MCF 10A (cell line): ENCODE data around the gene ALG5. TPM values are rescaled to one million over a fixed set of nuclear protein-coding genes. Genes with fewer than 3 reads are reported as not detected.

Experiments
- BruUV-seq: library from RNA; stranded (reverse); fragments of 400-500 nt; replicated peaks from 2 replicates; lab custom pipeline; 2021; lab: Mats Ljungman, UMichigan
- CTCF ChIA-PET: fragments of 300-600 bp; sonication (Branson Sonifier 250); formaldehyde crosslinking; extraction: SDS; loops from one replicate; lab custom pipeline; 2021; ENCODE audit warnings: antibody characterized with exemption, inconsistent platforms; lab: Yijun Ruan, JAX
- POLR2A ChIA-PET: fragments of 300-600, 350-650 bp; sonication (Branson Sonifier 250); formaldehyde crosslinking; extraction: SDS; loops from one replicate; lab custom pipeline; 2020; ENCODE audit warnings: antibody characterized with exemption, inconsistent platforms; lab: Yijun Ruan, JAX
- DNase-seq: peaks from one replicate; pipeline ENCODE4 v3.0.0-alpha.2; 2018; ENCODE audit not compliant: unreplicated experiment
- H3K27ac Mint-ChIP-seq: one replicate; pipeline ENCODE4 v1.8.0; 2022; ENCODE audit warnings: mild to moderate bottlenecking, low read depth, mixed read lengths; ENCODE audit not compliant: unreplicated experiment
- H3K27me3 Mint-ChIP-seq: one replicate; pipeline ENCODE4 v1.8.0; 2022; ENCODE audit warnings: mixed read lengths; ENCODE audit not compliant: insufficient read depth, unreplicated experiment
- H3K36me3 Mint-ChIP-seq: one replicate; pipeline ENCODE4 v1.8.0; 2022; ENCODE audit warnings: mild to moderate bottlenecking, moderate library complexity, mixed read lengths; ENCODE audit not compliant: insufficient read depth, unreplicated experiment
- H3K4me1 Mint-ChIP-seq: one replicate; pipeline ENCODE4 v1.8.0; 2022; ENCODE audit warnings: mixed read lengths; ENCODE audit not compliant: insufficient read depth, unreplicated experiment
- H3K4me3 Mint-ChIP-seq: one replicate; pipeline ENCODE4 v1.8.0; 2022; ENCODE audit warnings: mild to moderate bottlenecking, moderate library complexity, mixed read lengths; ENCODE audit not compliant: unreplicated experiment
- H3K9me3 Mint-ChIP-seq: one replicate; pipeline ENCODE4 v1.8.0; 2022; ENCODE audit warnings: mixed read lengths; ENCODE audit not compliant: unreplicated experiment
- CTCF ChIP-seq: fragments of 200-600 bp; IDR thresholded peaks from one replicate; pipeline ENCODE4 v1.8.0; 2022; ENCODE audit warnings: antibody characterized with exemption, mild to moderate bottlenecking; ENCODE audit not compliant: unreplicated experiment
- intact Hi-C: fragments of 100-400 bp; cut with micrococcal nuclease; formaldehyde crosslinking; loops from 2 replicates; pipeline ENCODE4 v1.14.1; 2022
- total RNA-seq: library from RNA; stranded (reverse); gene quantifications from 2 replicates; pipeline ENCODE4 v1.2.3, GENCODE V29; 2022

The ALG5 gene
- total RNA-seq, 1 experiment from 2014 or later = 51.2 TPM

- intact Hi-C loops = no loop called here
- Mint-ChIP-seq H3K4me3 (no peak overlapping the region), H3K36me3 (no peaks in the 10 kb centered on the region), H3K27ac (no peak overlapping the region), H3K27me3 (no peaks in the 10 kb centered on the region), H3K9me3 (no peaks in the 10 kb centered on the region), H3K4me1 (no peaks in the 10 kb centered on the region)
- CTCF ChIA-PET = interaction anchor here (0.6 kb wide), 1 partner anchor 22 kb away, joined by 3 read pairs; no protein-coding TSS in a partner anchor
- no peak for TF ChIP-seq CTCF
- POLR2A ChIA-PET = no interaction called here
- BruUV-seq = no TSS peak
- DNase-seq = no peak
Measured at GRCh38 chr13:36912973-36913372, 86.2 kb downstream of the ALG5 start.

- Mint-ChIP-seq H3K4me1 (no peaks in the 10 kb centered on the region), H3K36me3 (no peaks in the 10 kb centered on the region), H3K9me3 (no peaks in the 10 kb centered on the region), H3K27ac (no peak overlapping the region), H3K27me3 (no peaks in the 10 kb centered on the region), H3K4me3 (no peak overlapping the region)
- no TSS peak for BruUV-seq
- DNase-seq = no peak
- TF ChIP-seq CTCF = no peak
- intact Hi-C loops = no loop called here
- ChIA-PET POLR2A (no interaction called here), CTCF (no interaction called here)
Measured at GRCh38 chr13:36912369-36912768, 86.8 kb downstream of the ALG5 start.

GRCh38 chr13:36910545-36910944 lies 88.6 kb downstream of the ALG5 start:
- Mint-ChIP-seq H3K4me1 (no peaks in the 10 kb centered on the region), H3K4me3 (no peak overlapping the region), H3K27me3 (no peaks in the 10 kb centered on the region), H3K36me3 (no peaks in the 10 kb centered on the region), H3K9me3 (no peaks in the 10 kb centered on the region), H3K27ac (no peak overlapping the region)
- TF ChIP-seq CTCF = no peak
- BruUV-seq = no TSS peak
- ChIA-PET CTCF (no interaction called here), POLR2A (no interaction called here)
- intact Hi-C loops = no loop called here
- no peak for DNase-seq

- H3K4me1 Mint-ChIP-seq = no peaks in the 10 kb centered on the region
- ChIA-PET POLR2A (no interaction called here), CTCF (interaction anchor here (0.6 kb wide), 1 partner anchor 10 kb away, joined by 5 read pairs; no protein-coding TSS in a partner anchor)
- no peaks in the 10 kb centered on the region for H3K9me3 Mint-ChIP-seq
- no peak overlapping the region for H3K27ac Mint-ChIP-seq
- no peak for TF ChIP-seq CTCF
- no peak for DNase-seq
- no peaks in the 10 kb centered on the region for H3K36me3 Mint-ChIP-seq
- H3K27me3 Mint-ChIP-seq = no peaks in the 10 kb centered on the region
- BruUV-seq = no TSS peak
- intact Hi-C loops = no loop called here
- no peak overlapping the region for H3K4me3 Mint-ChIP-seq
Measured at GRCh38 chr13:36907821-36908220, 91.3 kb downstream of the ALG5 start.
